Measurements from ENCODE around the gene TRIM17.

The TRIM17 gene

GRCh38 chr1:228399531-228400236 is 17.0 kb downstream of the TRIM17 start:
- no peak for DNase-seq

DNA sequence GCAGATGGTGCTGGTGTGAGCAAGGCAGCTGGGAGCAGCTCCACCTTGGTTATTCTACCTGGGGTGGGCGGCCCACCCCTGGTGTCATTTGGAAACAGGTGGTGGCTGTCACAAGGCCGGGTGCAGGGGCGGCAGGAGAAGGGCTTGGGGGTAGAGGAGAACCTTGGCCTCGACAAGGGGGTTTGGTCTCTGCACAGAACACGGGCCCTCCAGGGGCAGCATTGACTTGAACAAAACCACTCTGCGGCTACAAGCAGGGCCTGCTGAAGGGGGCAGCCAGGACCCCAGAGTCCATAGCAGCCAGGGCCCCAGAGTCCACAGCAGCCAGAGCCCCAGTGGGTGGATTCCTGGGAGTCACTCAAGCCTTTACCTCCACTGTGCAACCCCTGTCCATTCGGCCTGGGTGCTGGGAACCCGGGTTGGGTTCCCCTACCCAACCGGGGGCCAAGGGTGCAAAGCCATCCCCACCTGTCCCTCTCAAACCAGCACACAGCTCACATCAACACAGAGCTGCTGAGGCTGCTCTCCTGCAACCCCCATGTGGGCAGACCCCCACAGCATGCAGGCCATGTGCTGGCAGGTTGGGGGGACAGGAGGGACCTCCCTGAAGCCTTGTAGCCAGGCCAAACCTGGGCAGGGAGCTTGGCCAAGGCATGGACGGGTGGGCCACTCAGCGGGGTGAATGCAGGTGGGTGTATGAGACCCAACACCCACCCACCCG is 17.8 kb downstream of the TRIM17 start:
- DNase-seq, result no peak

DNA sequence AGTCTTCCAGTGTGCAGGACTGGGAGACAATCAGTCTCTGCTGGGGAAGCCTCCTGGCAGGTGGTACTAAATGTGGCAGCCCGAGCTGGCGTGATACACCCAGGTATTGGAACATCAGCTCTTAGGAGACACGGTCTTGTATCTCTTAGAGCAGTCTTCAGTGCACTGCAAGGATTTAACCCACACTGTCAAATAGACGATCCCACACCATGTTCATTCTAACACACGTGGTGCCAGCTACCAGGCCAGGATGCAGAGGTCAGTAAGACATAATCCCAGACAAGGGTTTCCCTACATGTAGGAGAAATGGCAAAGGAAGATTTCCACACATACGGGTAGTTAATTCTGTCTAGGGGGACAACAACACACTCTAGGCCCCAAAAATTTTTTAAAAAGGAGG is 18.7 kb downstream of the TRIM17 start:
- DNase-seq, result no peak

- DNase-seq, result no peak
Measured at GRCh38 chr1:228396770-228397662, 19.6 kb downstream of the TRIM17 start.

DNA sequence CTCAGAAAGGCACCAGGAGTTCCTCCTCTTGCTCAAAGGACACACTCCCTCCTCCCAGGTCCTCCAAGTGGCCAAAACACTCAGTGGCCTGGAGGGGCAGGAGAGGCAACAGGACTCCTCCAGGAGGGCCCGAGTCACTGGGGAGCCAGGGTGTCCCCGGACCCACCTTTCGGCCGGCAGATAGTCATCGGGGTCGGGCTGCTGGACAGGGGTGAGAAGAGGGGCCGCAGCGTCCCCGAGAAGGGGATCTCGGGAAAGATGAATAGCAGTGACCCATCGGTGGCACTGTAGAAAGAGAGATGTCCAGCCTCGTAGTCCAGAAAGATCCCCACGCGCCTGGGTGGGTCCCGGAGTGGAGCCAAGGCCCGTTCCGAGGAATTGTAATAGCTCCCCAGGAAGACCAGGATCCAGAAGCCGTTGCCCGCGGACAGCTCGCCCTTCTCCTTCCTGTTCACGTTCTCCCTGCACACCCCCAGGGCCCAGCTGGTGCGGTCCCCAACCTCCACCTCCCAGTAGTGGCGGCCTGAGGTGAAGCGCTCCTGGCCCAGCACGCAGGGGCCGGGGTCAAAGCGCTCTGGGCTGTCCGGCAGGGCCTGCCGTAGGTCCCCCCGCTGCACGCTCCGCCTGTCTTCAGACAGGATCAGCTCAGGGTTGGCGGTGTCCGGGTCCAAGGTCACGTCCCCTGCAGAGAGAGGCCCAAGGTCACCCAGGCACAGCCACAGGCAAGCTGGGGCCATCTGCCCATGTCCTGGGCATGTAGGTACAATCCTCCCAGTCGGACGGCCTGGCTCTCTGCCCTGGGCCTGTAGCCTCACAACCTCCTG is 21.9 kb downstream of the TRIM17 start:
- DNase-seq, result no peak

- no peak for DNase-seq
Measured at GRCh38 chr1:228393811-228394570, 22.7 kb downstream of the TRIM17 start.

- DNase-seq, result peak in 1 of 2 experiments; percentile 1
Measured at GRCh38 chr1:228393268-228393701, 23.4 kb downstream of the TRIM17 start.

DNA sequence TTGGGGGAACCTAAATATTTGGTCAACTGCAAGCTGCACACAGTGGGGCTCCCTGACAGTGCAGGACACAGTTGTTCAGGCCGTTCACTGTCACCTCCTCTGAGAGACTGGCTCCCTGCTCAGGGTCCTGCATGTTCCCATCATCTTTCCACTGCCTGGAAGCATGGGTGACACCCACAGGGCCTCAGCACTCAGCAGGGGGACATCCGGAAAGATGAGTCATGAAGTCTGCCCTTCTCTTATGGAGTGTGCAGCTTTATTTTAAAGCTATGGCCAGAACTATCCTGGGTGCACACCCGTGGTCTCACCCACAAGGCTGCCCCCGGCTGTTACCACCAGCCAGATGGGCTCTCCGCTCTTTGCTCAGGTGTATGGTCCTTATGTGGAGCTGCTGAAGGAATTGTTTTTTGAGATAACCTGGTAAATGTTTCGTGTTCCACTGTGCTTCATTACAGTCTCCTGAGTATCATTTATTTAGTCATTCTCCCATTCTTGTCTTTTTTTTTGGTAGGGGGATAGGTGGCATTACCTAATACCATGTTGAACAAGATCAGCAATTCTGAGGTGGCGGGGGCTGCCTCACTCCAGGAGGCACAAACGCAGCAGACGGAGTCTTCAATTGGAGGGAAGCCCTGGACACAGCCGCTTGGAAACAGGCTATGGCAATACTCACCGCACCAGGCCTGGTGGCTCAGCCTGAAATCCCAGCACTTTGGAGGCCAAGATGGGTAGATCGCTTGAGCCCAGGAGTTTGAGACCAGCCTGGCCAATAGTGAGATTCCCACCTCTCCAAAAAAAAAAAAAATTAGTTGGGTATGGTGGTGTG is 24.3 kb downstream of the TRIM17 start:
- DNase-seq, result no peak

GRCh38 chr1:228391411-228392020 is 25.1 kb downstream of the TRIM17 start:
- DNase-seq, result no peak

- no peak for DNase-seq
Measured at GRCh38 chr1:228390649-228391048, 26.0 kb downstream of the TRIM17 start.

- no peak for DNase-seq
Measured at GRCh38 chr1:228387321-228387720, 29.3 kb downstream of the TRIM17 start.

DNA sequence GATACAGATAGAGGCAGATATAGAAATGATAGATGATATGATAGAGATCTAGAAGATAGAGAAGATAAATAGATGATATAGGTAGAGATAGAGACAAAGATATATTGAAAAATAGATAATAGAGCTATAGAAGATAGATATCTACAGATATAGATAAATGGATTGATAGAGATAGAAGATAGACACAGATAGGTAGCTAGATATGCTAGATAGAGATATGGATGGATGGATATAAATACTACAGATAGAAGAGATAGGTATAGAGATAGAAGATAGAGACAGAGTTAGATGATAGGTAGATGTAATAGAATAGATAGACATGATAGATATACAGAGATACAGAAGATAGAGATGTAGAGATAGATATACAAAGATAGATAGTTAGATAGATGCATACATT is 31.4 kb downstream of the TRIM17 start:
- DNase-seq, result no peak

GRCh38 chr1:228383773-228384172 is 32.9 kb downstream of the TRIM17 start:
- no peak for DNase-seq

- no peak for DNase-seq
Measured at GRCh38 chr1:228381356-228381755, 35.3 kb downstream of the TRIM17 start.

DNA sequence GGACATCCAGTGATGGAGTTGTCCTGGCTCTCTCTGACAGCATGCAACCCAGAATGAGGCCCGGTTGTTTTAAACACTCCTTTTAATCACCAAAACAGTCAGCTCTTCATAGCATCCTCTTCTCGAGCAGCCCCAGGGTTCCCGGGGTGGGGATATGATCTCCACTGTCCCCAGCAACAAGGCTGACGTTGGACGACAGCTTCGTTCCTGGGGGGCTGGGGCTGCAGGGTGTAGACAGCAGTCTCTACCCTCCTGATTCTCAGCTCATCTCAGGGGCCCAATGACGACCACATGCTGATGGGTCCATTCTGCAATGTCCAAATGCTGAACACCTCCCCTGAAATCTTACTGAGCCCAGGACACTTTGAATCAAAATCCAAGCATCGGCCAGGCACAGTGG is 37.0 kb downstream of the TRIM17 start:
- no peak for DNase-seq

DNA sequence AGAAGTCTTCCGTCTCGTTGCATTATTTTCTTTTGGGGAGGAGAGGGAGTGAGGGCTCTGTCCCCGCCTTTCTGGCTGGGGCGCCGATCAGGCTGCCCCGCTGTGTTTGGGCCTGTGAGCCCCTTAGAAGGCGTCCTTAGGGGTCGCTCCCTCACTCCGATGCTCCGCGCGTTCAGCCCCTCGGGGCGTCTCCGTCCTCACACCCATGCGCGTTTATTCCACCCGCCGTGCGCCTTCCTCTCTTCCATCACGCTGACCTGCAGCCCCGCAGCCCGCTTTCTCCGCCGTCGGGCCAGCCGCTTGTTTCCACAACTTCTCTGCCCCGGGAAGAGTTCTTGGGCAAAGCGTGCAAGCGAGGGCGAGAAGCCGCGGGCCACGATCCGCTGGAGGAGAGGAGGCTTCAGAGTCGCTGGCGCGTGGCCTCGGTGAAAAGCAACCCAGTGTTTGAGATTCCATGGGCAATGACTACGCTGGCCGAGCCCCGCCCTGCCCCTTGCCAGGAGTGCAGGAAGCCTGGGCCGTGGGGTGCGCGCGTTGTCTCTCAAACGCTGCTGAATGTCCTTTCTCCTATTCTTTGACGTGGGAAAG is 37.7 kb downstream of the TRIM17 start:
- DNase-seq, result no peak

DNA sequence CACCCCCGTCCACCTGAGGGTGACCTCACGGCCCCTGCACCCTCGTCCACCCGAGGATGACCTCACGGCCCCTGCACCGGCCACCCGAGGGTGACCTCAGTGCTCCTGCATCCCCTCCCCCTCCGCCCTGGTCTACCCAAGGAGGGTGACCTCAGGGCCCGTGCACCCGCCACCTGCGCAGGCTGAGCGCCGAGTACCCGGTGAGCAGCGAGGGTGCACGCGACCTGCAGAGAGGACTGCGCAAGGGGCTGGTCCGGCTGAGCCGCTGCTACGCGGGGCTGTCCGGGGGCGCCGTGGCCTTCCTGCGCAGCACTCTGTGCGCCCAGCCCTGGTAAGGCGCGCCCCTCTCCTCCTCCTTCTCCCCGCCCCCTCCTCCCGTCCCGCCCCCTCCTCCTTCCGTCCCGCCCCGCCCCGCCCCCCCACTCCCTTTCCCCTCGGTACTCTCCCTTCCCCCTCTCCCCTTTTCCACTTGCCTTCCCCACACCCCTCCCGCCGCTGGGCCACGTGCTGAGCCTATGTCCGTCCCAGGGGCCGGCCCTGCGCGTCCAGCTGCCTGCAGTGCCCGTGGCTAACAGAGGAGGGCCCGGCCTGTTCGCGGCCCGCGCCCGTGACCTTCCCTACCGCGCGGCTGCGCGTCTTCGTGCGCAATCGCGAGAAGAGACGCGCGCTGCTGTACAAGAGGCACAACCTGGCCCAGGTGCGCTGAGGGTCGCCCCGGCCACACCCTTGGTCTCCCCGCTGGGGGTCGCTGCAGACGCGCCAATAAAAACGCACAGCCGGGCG is 38.4 kb downstream of the TRIM17 start:
- no peak for DNase-seq

DNA sequence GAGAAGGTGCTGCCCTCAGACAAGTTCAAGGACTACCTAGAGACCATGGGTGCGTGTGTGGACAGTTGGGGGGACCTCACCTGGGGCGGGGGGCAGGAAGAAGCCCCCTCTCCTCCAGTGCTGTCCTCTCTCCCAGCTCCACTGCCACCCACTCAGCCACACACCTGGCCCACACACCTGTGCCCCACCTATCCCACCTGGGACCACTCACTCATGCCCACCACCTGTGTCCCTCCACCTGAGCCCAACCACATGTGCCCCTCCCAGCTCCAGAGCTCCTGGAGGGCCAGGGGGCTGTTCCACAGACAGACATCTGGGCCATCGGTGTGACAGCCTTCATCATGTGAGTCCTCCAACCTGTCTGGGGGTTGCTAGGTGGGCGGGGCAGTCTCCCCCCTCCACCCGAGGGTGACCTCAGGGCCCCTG is 39.0 kb downstream of the TRIM17 start:
- DNase-seq, result no peak
